ENCODE data around the gene KRTAP29-1. TPM values are rescaled to one million over a fixed set of nuclear protein-coding genes. Genes with fewer than 3 reads are reported as not detected.
"Not testable (repeated sequence)": the region's sequence is repeated elsewhere in the genome, so short reads cannot be mapped to it uniquely, and the experiment has no call there.

The KRTAP29-1 gene
- total RNA-seq, 1 donor from 2014 or later: not detected

GRCh38 chr17:41271858-41272257 is 30.8 kb downstream of the KRTAP29-1 start:
- CTCF ChIA-PET: no interaction called here
- Mint-ChIP-seq H3K27ac (no peak overlapping the region), H3K36me3 (ENCODE audit: low read depth) (no peaks in the 10 kb centered on the region), H3K27me3 (peaks cover 28% of the 10 kb centered on the region), H3K4me1 (no peaks in the 10 kb centered on the region), H3K9me3 (no peaks in the 10 kb centered on the region), H3K4me3 (no peak overlapping the region)
- ATAC-seq (ENCODE audit: low read depth) (no peak), DNase-seq (no peak)
- TF ChIP-seq CTCF (IDR thresholded peaks at IDR 0.05): no peak
- POLR2A ChIA-PET: no interaction called here
- intact Hi-C loops (cut with micrococcal nuclease): no loop called here

GRCh38 chr17:41271323-41271722 is 31.3 kb downstream of the KRTAP29-1 start:
- DNase-seq; CTCF ChIA-PET; H3K4me3 Mint-ChIP-seq; H3K36me3 Mint-ChIP-seq (ENCODE audit: low read depth); POLR2A ChIA-PET; H3K9me3 Mint-ChIP-seq; H3K4me1 Mint-ChIP-seq; ATAC-seq (ENCODE audit: low read depth); intact Hi-C loops (cut with micrococcal nuclease); H3K27ac Mint-ChIP-seq: not testable (repeated sequence)
- H3K27me3 Mint-ChIP-seq: peaks cover 23% of the 10 kb centered on the region

GRCh38 chr17:41267711-41268110 is 34.9 kb downstream of the KRTAP29-1 start:
- ATAC-seq (ENCODE audit: low read depth): no peak
- no peaks in the 10 kb centered on the region for H3K9me3 Mint-ChIP-seq
- no peak overlapping the region for H3K27ac Mint-ChIP-seq
- H3K36me3 Mint-ChIP-seq (ENCODE audit: low read depth): no peaks in the 10 kb centered on the region
- ChIA-PET CTCF (no interaction called here), POLR2A (no interaction called here)
- H3K4me1 Mint-ChIP-seq: no peaks in the 10 kb centered on the region
- intact Hi-C loops (cut with micrococcal nuclease): no loop called here
- H3K27me3 Mint-ChIP-seq: peaks cover 14% of the 10 kb centered on the region
- TF ChIP-seq CTCF (IDR thresholded peaks at IDR 0.05): no peak
- no peak overlapping the region for H3K4me3 Mint-ChIP-seq
- DNase-seq: no peak

- H3K27me3 Mint-ChIP-seq: peaks cover 24% of the 10 kb centered on the region
- no peak for TF ChIP-seq CTCF (IDR thresholded peaks at IDR 0.05)
- ChIA-PET POLR2A (no interaction called here), CTCF (no interaction called here)
- no peak within 1 kb of the TSS for H3K4me3 Mint-ChIP-seq
- H3K36me3 Mint-ChIP-seq (ENCODE audit: low read depth): no peaks in the 10 kb centered on the region
- intact Hi-C loops (cut with micrococcal nuclease): no loop called here
- ATAC-seq (ENCODE audit: low read depth) (no peak), DNase-seq (no peak)
- no peak within 1 kb of the TSS for H3K27ac Mint-ChIP-seq
- no peaks in the 10 kb centered on the region for H3K9me3 Mint-ChIP-seq
- no peaks in the 10 kb centered on the region for H3K4me1 Mint-ChIP-seq
These were observed 37.6 kb downstream of the KRTAP29-1 start, which contains the start of gene KRTAP9-6 for GRCh38 chr17:41265078-41265477. Gene KRTAP9-6 (plus strand): TSS chr17:41265378. CDS start chr17:41265378, 0 bp downstream.

GRCh38 chr17:41264599-41264998 is 38.1 kb downstream of the KRTAP29-1 start:
- Mint-ChIP-seq H3K4me3 (no peak overlapping the region), H3K27me3 (peaks cover 28% of the 10 kb centered on the region), H3K36me3 (ENCODE audit: low read depth) (no peaks in the 10 kb centered on the region), H3K27ac (no peak overlapping the region), H3K4me1 (no peaks in the 10 kb centered on the region), H3K9me3 (no peaks in the 10 kb centered on the region)
- CTCF ChIA-PET: no interaction called here
- POLR2A ChIA-PET: no interaction called here
- ATAC-seq (ENCODE audit: low read depth) (no peak), DNase-seq (no peak)
- intact Hi-C loops (cut with micrococcal nuclease): loop anchor here (1.0 kb wide), 1 partner anchor 12 kb away; no protein-coding TSS in a partner anchor
- TF ChIP-seq CTCF (IDR thresholded peaks at IDR 0.05): no peak

- intact Hi-C loops (cut with micrococcal nuclease): no loop called here
- no peak for TF ChIP-seq CTCF (IDR thresholded peaks at IDR 0.05)
These were observed 39.4 kb downstream of the KRTAP29-1 start for GRCh38 chr17:41263212-41263611.

More at GRCh38 chr17:41263212-41263611, 39.4 kb downstream of the KRTAP29-1 start:
- Mint-ChIP-seq H3K27me3 (peaks cover 38% of the 10 kb centered on the region), H3K27ac (no peak overlapping the region), H3K9me3 (no peaks in the 10 kb centered on the region), H3K4me3 (no peak overlapping the region), H3K4me1 (no peaks in the 10 kb centered on the region), H3K36me3 (ENCODE audit: low read depth) (no peaks in the 10 kb centered on the region)
- DNase-seq (no peak), ATAC-seq (ENCODE audit: low read depth) (no peak)
- POLR2A ChIA-PET: no interaction called here
- CTCF ChIA-PET: no interaction called here

Measured in activated B cell treated with CpG ODN at 0.5 μM for 24 hours (primary cell).